Measurements from ENCODE around the gene PRMT7. TPM values are rescaled to one million over a fixed set of nuclear protein-coding genes. Genes with fewer than 3 reads are reported as not detected.

Gene PRMT7, protein sequence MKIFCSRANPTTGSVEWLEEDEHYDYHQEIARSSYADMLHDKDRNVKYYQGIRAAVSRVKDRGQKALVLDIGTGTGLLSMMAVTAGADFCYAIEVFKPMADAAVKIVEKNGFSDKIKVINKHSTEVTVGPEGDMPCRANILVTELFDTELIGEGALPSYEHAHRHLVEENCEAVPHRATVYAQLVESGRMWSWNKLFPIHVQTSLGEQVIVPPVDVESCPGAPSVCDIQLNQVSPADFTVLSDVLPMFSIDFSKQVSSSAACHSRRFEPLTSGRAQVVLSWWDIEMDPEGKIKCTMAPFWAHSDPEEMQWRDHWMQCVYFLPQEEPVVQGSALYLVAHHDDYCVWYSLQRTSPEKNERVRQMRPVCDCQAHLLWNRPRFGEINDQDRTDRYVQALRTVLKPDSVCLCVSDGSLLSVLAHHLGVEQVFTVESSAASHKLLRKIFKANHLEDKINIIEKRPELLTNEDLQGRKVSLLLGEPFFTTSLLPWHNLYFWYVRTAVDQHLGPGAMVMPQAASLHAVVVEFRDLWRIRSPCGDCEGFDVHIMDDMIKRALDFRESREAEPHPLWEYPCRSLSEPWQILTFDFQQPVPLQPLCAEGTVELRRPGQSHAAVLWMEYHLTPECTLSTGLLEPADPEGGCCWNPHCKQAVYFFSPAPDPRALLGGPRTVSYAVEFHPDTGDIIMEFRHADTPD
- polyA plus RNA-seq (ENCODE audit: insufficient read length in 10 of 10), result 10 to 100 TPM; 36.3 to 49.9 (median 38.8) TPM
- long read RNA-seq, donor 1, partial matches to known transcripts, result 0 of 2 reads
- long read RNA-seq, donor 1, other reads (novel, unspliced or antisense), result 0 of 2 reads
- long read RNA-seq, donor 2, partial matches to known transcripts, result 0 of 1 reads
- long read RNA-seq, donor 2, other reads (novel, unspliced or antisense), result 0 of 1 reads
- long read RNA-seq, donor 3, result 0 reads
- long read RNA-seq, donor 4, result 0 reads
- long read RNA-seq, donor 5, partial matches to known transcripts, result 0 of 1 reads
- long read RNA-seq, donor 5, other reads (novel, unspliced or antisense), result 0 of 1 reads
- long read RNA-seq, donor 6, result 0 reads
- long read RNA-seq, donor 7, partial matches to known transcripts, result 0 of 1 reads
- long read RNA-seq, donor 7, other reads (novel, unspliced or antisense), result 0 of 1 reads
- long read RNA-seq, donor 8, result 0 reads
- long read RNA-seq, donor 9, result 0 reads

DNA sequence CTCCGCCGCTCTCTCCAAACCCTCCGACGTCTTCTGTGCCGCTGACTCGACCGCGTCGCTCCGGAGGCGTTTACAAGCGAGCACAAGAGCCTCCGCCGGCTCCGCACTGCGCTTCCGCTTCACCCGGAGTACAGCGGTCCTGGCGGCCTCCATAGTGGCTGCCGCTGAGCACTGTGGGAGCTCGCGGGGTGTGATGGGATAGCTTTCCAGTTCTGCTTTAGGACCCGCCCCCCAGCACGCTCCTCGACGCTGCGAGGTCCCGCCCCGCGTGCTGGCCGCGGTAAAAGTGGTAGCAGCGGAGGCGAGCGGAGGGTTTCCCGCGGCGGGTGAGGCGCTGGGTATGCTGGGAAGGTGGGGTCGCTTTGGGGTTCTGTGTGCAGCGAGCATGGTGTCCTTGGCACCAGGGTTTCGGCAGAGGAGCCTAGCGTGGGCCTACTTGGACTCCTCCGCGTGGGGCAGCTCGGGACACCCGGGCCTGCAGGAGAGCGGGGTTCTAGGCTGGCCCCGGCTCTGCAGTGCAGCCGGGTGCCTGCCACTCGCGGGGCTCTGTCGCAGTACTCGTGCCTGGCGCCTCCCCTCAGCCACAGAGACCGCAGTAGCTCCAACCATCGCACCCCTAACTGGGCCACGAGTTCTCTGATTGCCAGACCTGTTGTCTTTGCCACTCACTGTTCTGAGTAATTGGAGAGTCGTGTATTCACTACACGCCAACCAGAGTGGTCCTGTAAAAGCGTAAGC, at the start of gene PRMT7, which contains the start of gene SLC7A6OS:
PRMT7 (plus strand) TSS at position 246 of the 738 bp plus-strand sequence. CDS start 4,961 bp downstream, outside the sequence.
SLC7A6OS (minus strand) TSS at position 173 of the 738 bp plus-strand sequence; CDS start at position 153, 20 bp downstream.
- DNase-seq, result peak; percentile 87 to 98 (median 93)

DNA sequence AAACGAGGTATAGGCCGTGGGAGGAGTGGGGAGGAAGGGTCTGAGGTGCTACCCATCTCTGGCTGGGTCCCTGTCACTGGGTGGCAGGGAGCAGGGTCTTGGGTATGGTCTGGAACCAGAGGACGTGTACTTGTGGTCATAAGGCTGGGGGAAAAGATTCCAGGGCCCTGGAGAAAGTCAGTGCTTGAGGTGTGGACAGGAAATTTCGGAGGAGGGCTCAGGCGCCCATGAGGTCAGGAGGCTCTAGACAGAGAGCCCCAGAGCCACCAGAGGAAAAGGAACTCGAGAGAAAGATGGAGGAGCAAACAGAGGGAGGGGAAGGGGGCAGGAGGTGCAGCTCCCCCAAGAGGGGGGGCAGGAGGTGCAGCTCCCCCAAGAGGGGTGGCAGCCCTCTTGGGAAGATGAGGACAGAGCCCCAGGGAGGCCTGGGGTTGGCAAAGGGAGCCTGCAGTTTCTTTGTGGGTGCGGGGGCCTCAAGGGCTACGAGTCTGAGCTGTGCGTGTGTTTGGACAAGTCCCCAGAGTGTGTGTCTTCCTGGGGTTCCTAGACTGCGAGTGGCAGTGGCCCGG, 47.2 kb upstream of the PRMT7 start:
- no peak for DNase-seq

DNA sequence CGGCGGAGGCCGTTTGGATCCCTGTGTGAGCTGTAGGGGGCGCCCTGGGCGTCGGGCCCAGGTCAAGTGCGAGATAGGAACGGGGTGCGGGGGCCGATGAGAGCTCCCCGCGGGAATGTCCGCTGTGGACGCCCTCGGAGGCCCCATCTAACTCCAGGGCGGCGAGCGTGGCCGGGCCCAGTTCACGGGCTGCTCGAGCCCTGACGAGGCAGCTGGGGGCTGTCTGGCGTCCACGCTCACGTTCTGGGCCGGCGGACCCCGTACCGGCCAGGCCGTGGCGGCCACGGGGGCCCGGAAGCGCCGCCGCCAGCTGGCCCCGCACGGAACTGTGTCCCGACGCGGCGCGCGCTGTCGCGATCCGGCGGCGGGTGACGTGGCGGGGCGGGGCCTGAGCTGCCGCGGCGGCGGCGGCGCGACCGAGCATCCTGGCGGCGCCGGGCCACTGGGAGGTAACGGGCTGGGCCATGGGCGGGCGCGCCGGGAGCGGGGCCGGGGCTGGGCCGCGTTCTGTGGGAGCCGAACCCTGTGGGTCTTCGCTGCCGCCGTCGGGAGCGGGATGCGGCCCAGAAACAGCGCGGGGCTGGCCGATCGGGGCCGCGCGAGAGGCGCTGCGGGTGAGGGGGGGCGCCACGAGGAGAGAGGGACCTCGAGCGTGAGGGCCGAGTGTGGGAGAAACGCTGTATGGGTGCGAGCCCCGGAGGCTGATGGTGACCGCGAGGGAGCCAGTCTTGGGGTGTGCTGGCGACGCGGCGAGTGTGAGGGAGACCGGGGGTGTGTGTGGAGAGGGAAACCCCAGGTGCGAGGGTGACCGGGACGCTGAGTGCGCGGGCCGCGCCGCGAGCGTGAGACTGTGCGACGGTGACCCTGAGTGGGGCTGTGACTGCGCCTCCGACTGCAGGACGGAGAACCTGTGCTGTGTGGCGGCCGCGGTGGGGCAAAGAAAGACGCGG, 46.4 kb upstream of the PRMT7 start, which contains the start of gene SLC7A6:
SLC7A6 (plus strand) TSS at position 399 of the 950 bp plus-strand sequence. CDS start 10,201 bp downstream, outside the sequence.
- DNase-seq, result peak; percentile 58 to 90 (median 73)

DNA sequence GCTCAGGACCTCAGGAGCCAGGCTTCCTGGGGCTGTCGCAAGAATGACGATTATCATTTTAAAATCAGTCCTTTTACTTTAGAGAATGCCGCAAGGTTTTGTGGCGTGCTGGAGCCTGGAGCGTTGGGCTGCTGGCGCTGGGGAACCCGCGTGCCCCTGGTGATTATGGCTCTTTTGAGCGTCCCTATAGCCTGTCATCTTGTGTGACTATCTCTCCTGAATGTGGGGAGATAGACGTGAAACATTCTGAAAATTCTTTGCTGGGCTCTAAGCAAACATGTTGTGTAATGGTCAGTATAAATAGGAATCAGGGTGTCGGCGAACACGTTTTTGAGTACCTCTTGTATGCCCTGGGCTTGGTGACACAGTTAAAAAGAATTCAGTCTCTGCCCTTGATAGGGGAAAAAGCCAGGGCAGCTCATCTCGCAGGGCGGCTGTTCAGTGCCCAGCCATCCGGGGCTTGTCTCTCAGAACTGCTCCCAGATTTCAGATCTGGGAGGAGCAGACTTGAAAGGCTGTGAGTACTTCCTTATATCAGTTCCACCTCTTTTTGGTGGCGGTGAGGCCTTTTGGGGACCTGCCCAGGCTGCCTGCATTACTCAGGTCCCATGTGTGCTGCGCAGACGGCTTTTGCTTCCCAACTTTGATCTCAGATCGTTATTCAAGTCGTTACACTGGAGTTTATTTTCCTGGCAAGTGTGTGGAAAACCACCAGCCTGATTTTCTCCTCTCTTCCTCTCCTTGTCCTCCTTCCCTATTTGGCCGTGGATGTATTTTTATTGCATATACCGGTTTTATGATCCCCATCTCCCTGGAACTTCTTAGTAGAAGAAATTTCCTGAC, 45.5 kb upstream of the PRMT7 start:
- peak in 2 of 3 donors; percentile 39 to 69 for DNase-seq

DNA sequence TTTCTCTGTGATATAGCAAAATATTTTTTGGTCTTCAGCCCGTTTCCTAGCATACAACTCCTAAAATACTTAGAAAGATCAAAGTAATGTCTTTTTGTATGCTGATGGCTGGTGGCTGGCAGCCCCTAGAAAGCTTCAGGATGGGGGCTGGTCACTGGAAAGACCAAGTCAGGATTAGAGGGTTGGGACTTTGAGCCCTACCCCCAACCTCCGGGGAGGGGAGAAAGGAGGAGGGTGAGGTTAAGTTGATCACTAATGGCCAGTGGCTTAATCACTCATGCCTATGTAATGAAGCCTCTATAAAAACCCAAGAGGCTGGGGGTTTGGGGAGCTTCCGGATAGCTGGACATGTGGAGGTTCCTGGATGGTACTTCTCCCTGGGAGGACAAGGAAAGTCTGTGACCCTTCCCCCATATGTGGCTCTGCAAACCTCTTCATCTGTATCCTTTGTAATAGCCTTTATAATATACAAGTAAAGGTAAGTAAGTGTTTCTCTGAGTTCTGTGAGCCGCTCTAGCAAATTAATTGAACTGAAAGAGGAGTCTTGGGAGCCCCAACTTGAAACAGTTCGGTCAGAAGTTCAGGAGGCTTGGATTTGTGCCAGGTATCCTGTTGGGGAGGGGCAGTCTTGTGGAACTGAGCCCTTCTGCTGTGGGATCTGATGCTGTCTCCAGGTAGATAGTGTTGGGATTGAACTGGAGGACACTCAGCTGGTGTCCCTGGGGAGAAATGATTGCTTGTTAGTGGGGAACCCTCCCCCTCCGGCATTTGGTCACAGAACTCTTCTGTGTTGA, 43.0 kb upstream of the PRMT7 start:
- no peak for DNase-seq

DNA sequence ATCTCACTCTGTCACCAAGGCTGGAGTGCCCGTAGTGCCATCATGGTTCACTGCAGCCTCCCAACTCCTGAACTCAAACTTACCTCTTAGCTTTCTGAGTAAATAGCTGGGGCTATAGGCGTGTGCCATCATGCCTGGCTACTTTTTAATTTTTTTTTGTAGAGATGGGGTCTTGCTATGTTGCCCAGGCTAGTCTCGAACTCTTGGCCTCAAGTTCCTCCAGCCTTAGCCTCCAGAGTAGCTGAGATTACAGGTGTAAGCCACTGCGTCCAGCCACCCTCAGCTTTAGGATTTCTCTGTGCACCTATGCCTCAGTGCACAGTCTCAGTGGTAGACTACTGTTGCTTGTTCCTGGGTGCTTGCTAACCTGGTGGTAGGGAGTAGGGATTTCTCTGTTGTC, 41.0 kb upstream of the PRMT7 start:
- DNase-seq, result no peak

DNA sequence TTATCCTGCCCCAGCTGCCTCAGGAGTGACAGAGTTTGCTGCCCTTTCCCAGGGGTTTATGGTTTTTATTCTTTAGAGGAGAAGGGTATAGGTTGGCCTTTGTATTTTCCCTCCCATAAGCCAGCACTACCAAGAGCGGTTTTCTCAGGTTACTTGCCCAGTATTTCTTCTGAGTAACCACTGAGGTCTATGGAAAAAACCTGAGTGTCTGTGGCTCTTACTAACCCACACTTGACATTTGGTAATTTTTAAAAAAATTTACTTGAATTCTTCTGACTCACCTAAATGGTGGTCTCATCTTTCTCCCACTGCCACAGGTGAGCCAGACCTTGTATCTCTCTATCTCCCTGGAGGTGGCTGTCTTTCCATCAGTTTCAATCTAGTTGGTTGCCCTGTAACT, 40.5 kb upstream of the PRMT7 start:
- no peak for DNase-seq

DNA sequence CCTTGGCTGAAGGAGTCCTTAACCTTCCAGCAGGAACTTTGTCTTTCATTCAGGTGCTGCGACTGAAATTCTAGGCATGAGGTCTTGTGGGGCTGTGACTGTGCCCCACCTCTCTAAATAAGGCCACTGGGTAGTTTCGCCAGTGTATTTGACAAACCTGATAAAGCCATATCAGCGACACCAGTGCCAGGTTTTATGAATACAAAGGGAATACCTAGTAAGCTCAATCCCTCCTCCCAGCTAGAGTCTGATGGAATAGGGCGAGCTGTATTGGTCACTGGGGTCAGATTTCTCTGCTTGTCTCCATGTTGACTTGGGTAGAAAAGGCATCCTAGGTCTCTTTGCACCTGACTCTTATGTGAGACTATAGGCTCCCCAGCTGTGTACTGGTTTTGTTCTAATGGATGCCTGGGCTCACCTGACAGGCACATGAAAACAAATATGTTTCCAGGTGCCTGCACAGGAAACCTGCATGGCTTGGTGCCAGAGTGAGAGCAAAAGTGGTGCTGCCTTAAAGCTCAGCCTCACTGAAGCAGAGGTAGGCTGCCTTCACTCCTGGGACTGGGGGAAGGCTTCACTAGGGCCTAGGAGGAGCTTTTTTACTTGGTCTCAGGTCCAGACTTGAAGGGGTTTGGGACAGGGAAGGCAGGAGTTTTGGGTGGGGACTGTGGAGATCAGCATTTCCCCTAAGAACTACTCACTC, 38.2 kb upstream of the PRMT7 start:
- DNase-seq, result no peak

DNA sequence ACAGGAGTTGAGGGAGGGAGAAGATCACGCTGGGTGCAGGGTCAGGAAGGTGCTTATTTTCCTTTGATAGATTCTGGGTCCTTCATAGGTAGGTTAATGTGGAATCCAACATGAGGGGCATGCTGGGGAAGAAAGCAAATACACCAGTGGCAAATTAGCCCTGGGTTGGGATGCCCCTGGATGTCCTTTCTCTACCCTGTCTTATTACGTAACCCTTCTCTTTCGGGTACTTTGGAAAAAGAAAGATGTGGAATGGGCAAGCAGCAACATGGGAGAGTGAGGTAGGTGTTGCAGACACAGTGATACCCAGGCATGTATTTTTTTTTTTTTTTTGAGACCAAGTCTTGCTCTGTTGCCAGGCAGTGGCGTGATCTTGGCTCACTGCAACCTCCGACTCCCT, 37.4 kb upstream of the PRMT7 start:
- DNase-seq, result no peak

DNA sequence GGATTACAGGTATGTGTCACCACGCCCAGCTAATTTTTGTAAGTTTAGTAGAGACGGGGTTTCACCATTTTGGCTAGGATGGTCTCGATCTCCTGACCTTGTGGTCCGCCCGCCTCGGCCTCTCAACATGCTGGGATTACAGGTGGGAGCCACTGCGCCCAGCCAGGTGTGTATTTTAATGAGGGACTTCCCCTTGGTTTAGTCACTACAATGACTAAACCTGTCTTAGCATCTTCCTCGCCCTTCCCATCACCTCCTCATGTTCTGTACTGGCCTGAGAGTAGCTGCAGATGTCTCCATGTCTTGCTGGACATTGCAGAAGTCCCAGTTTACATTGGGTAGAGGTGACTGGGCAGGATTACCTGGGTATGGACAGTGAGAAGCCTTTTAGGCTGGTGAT, 36.9 kb upstream of the PRMT7 start:
- DNase-seq, result no peak

DNA sequence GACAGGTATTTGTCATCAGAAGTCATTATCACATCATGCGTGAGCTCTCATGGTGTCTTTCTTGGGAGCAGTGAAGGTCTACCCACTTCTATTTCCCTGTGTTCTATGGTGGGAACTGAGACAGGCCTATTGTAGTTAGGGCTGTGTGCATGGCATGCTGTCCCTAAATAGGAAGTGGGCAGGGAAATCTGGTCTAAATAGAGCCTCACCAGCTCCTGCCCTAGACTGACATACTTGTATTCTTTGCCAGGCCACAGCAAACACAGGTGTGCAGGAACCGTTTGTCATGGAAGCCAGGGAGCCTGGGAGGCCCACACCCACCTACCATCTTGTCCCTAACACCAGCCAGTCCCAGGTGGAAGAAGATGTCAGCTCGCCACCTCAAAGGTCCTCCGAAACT, 36.4 kb upstream of the PRMT7 start:
- DNase-seq, result no peak

DNA sequence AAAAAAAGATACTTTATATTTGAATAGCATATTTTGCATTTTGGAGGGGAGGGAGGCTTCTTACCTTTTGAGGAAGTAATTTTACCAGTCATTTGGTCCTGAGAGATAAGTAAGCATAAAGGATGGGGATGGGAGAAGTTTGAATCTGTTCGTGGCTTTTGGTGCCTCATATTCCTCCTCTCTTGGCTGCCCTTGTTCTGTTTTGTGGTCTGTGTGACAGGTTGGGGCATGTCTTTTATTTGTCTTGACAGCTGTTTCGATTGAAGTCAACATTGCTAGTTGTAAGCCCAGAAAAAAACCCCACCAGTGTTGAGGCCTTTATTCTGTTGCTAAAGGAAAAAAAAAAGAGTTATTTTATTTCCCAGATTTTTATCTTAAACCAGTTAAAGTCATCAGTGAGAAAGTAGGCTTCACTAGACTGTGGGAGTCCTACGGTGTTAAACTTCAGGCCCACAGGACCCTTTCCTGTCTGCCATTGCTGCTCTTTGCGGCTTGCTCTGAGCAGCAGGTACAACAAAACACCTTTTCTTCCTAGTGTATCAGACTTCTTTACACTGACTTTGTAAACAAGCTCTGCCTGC, 35.1 kb upstream of the PRMT7 start:
- no peak for DNase-seq

DNA sequence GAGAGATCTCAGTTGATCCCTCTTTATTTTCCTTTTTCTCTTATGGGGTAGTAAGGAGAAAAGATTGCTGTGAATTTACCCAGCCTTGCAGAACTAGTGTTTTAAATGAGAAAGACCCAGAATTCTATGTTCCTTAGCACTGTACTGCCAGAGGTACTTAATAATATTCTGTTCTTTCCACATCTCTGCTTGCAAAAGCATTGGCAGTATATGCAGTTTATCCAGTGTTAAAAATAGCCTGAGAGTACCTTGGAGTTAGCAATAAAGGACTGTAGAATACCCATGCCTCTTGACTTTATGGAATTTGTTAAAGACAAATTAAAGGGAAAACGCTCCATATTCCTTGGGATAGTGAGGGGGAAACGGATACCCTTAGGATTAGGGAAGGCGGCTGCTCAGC, 34.6 kb upstream of the PRMT7 start:
- no peak for DNase-seq

DNA sequence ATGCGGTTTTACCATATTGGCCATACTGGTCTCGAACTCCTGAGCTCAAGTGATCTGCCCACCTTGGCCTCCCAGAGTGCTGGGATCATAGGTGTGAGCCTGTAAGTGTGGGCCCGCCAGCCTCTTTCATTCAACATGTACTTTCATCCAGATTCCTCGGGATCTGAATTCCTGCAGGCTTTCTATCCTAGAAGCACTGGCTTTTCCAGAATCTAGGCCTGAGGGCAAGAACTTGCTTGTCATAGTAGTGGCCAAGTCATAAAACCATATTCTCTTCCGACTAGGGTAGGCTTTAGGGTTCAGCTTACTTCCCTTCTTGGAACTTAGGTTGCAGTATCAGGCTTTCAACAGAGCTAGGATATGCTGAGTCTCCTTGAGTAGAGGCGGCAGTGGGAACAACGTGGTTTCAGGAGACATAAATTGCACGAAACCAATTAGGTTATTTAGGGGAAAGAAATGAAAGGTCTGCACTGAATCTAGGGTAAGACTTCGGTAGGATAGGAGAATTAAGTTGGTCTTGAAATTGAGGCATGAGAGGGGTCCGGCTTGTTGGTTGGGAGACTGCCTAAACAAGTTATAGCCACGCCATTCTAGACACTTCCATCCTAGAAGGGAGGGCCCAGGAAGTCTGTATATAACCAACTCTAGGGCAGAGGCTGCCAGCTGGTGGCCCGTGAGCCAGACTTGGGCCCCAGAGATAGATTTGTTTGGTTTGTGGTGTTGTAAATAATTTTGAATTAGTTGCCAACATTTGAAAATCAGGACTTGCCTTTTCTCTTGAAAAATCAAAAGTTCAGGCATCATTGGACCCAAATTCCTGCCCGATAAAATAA, 30.9 kb upstream of the PRMT7 start:
- no peak for DNase-seq

DNA sequence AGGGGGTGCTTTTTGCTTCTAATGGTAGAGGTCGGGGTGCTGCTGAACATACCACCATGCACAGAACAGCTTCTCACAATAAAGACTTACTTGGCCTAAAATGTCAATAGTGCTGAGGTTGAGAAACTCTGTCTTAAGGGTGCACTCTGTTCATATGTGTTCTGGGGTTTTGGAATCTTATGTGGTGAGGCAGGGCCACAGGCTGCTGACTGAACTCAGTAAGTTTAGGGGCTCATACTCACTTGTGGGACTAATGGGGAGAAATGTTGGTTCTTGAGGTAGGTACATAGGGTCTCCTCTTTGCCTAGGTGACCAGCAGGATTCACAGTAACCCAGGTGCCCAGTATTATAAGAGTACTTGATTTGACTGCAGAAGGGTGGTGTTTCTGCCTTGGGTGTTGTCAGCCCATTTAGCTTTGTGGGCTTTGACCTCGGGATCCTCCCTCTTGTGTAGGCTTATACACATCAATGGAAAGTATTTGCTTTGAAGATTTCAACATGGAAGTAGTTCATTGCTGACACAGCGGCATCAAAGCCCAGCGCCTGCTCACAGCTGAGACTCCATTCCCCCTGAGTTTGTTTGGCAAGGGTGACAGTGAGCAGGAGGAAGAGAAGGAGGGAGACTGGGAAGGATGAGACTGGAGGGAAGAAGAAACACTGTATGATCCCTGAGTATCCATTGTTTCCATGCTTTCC, 29.3 kb upstream of the PRMT7 start:
- no peak for DNase-seq

Measured in muscle of back (tissue), 13 donors.